Testis (tissue), 2 donors: Measurements from ENCODE around the gene HACD1.

ENCODE experiments used
- POLR2A ChIP-seq: fragments of 450-650 bp; IDR thresholded peaks from one replicate; pipeline ENCODE4 v1.6.1; 2017; ENCODE audit warnings: antibody characterized with exemption, mild to moderate bottlenecking, moderate library complexity
- TF ChIP-seq, protein P1 (sequence below), 3 experiments: fragments of 450-650 bp in 2 of 3; fragments of 200-600 bp in 1 of 3; sonication (generic) in 1 of 3; IDR thresholded peaks; one replicate each; pipeline ENCODE4 v1.5.1; 2016 to 2019; ENCODE audit warnings: antibody characterized with exemption in 3 of 3, mild to moderate bottlenecking in 2 of 3, moderate library complexity in 1 of 3

DNA sequence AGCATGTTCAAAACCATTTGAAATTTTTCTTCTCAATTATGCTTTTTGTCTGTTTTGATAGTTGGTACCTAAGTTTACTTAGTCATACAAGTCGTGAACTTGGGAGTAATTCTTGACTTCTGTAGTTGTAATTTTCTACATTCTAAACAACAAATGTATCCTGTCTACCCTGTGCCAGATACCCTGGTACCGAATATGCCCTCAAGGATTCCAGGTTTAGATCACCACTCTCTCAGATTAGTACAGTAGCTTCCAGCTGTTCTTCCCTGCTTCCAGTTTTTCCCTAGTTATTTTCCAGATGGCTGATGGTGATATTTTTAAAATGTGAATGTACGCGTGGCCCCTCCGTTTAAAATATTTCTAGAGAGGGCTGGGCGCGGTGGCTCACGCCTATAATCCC, 33.2 kb upstream of the HACD1 start:
- TF ChIP-seq, protein P1, sequence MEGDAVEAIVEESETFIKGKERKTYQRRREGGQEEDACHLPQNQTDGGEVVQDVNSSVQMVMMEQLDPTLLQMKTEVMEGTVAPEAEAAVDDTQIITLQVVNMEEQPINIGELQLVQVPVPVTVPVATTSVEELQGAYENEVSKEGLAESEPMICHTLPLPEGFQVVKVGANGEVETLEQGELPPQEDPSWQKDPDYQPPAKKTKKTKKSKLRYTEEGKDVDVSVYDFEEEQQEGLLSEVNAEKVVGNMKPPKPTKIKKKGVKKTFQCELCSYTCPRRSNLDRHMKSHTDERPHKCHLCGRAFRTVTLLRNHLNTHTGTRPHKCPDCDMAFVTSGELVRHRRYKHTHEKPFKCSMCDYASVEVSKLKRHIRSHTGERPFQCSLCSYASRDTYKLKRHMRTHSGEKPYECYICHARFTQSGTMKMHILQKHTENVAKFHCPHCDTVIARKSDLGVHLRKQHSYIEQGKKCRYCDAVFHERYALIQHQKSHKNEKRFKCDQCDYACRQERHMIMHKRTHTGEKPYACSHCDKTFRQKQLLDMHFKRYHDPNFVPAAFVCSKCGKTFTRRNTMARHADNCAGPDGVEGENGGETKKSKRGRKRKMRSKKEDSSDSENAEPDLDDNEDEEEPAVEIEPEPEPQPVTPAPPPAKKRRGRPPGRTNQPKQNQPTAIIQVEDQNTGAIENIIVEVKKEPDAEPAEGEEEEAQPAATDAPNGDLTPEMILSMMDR (IDR thresholded peaks at IDR 0.05), result no peak
- TF ChIP-seq POLR2A, result no peak
